Ovary (tissue), 9 donors: Measurements from ENCODE around the gene CENPK. TPM values are rescaled to one million over a fixed set of nuclear protein-coding genes. Genes with fewer than 3 reads are reported as not detected.

Source experiments
- DNase-seq, 5 donors: peaks; one replicate each; pipeline ENCODE4 v3.0.0-alpha.2; 2019 to 2020
- H3K27ac ChIP-seq, 2 donors: fragments of 200-600 bp; one replicate each; pipeline versions ENCODE4 v1.5.1 to v1.8.0; 2019 to 2022
- H3K27me3 ChIP-seq: fragments of 200-600 bp; one replicate; pipeline ENCODE4 v1.8.0; 2022
- H3K36me3 ChIP-seq: fragments of 200-600 bp; sonication (generic); one replicate; pipeline ENCODE4 v1.5.1; 2019
- H3K4me1 ChIP-seq: one replicate; pipeline ENCODE4 v1.8.1; 2013; ENCODE audit warnings: mild to moderate bottlenecking, moderate library complexity; ENCODE audit not compliant: insufficient read depth
- H3K4me3 ChIP-seq: fragments of 200-600 bp; sonication (generic); one replicate; pipeline ENCODE4 v1.5.1; 2017
- H3K9me3 ChIP-seq, 2 donors: fragments of 200-600 bp in 1 of 2; sonication (generic) in 1 of 2; one replicate each; pipeline versions ENCODE4 v1.5.1 to v1.8.1; 2013 to 2019; ENCODE audit warnings: mild to moderate bottlenecking in 1 of 2, moderate library complexity in 1 of 2
- EP300 ChIP-seq: sonication (generic); formaldehyde crosslinking; IDR thresholded peaks from one replicate; pipeline ENCODE4 v1.6.1; 2017; ENCODE audit warnings: antibody characterized with exemption
- POLR2A ChIP-seq: fragments of 450-650 bp; IDR thresholded peaks from one replicate; pipeline ENCODE4 v1.6.1; 2017; ENCODE audit warnings: antibody characterized with exemption, mild to moderate bottlenecking, moderate library complexity
- WGBS, 3 donors: extraction: QIAGEN DNeasy Blood & Tissue Kit in 1 of 3; methylation state at CpG; one replicate each; pipeline versions ENCODE4 v1.1.5 to v1.1.7; 2013 to 2017; 5-methylcytosine and 5-hydroxymethylcytosine counted together
- intact Hi-C, 4 donors: fragments of 100-400 bp; cut with DNase I; formaldehyde crosslinking; loops; one replicate each; pipeline versions ENCODE4 v1.11.0 to v1.15.1; 2022 to 2023
- polyA plus RNA-seq, 2 donors: library from polyadenylated mRNA; stranded (reverse); fragments of 200-250 nt in 1 of 2; fragments of 350-450 nt in 1 of 2; fragmentation: Illumina TruSeq in 1 of 2; extraction: RNeasy Lipid Tissue Mini Kit (QIAGEN cat#74804) in 1 of 2; gene quantifications; one replicate each; pipeline ENCODE4 v1.2.3, GENCODE V29; 2013 to 2014
- total RNA-seq, 7 donors: library from RNA; depleted of rRNA in 2 of 7; stranded (reverse); fragments of >200 nt in 2 of 7; fragmentation: NEBNext Ultra II Directional in 3 of 7; extraction: Animal tissue kit (Norgen Biotek cat#: 25700) in 3 of 7; gene quantifications; one replicate each; pipeline versions ENCODE4 v1.1.0 to v1.2.4, GENCODE V29; 2016 to 2023
- TF ChIP-seq, protein P1 (sequence below), 3 donors: fragments of 450-650 bp in 2 of 3; fragments of 200-600 bp in 1 of 3; IDR thresholded peaks; one replicate each; pipeline versions ENCODE4 v1.5.1 to v1.8.0; 2016 to 2022; ENCODE audit warnings: antibody characterized with exemption in 3 of 3, mild to moderate bottlenecking in 1 of 3
- donor health status: DM: no; HTN: no; CAD: no; lungs with moderate emphysema.
- donor health status: DM: no; HTN: no; CAD: no.
- donor health status: Bipolar disorder and iron deficiency.
- donor health status: DM: yes; HTN: yes; CAD: no.
- donor health status: DM: no; HTN: no; CAD: no.
- donor health status: DM: yes; HTN: yes; CAD: no.

The CENPK gene
- total and polyA plus RNA-seq, 9 donors, result 0.83 to 3.0 (median 1.7) TPM

DNA sequence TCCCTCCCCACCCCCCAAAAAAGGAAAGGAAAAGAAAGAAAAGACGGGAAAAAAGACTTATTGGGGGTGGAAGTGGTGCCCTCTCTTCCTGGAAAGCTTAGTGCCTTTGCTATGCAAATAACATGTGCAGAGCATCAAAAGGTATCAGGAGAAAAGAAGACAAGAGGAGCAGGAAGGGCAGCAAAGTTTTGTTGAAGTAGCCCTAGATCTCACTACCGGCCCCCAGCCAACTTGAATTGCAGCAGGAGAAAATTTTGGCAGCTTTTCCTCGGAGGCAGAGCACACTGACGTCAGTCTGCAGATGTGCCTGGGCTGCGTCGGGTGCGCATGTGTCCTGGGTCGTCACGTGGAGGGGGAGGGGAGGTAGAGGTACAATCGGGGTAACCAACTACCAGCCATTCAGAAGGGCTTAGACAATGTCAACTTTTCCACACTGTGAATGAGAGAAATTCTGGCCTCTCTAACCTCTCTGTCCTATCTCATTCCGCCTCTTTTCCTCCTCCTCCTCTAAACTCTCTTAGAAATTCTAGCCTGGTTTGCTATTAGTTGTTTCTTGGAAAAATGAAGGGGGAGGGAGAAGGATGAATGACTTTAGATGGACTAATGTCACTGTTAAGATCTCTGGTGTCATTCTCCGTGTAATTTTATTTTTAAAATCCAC is 81.2 kb downstream of the CENPK start, which contains the start of gene ADAMTS6:
Gene ADAMTS6 (minus strand): TSS at position 286 of the 661 bp plus-strand sequence. CDS start 8,247 bp downstream, outside the sequence.
- no peaks in the 10 kb centered on the region for H3K27me3 ChIP-seq
- peak; percentile 90 to 94 (median 93) for DNase-seq
- intact Hi-C loops, result loop anchor here (5.0 to 10.0 kb wide), 7 partner anchors 379 to 847 kb away; no protein-coding TSS in a partner anchor

DNA sequence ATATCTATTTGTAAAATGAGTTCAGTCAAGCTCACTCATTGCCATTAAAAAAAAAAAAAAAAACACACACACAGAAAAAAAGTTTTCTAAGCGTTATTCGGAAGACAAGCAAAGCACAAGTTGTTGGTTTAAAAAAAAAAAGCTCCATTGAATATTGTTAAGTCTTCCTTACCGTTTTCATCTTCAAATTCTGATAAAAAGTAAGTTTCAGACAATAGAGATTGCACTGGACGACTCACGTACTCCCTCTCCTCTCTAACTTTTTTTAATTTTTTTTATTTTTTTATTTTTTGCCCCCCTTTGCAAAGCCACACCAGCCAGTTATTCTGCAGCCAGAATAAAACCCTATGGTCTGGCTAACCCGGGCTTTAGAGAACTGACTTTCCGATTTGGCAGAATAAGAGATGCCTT is 81.8 kb downstream of the CENPK start:
- DNase-seq, result no peak
- TF ChIP-seq POLR2A (no peak), EP300 (no peak)
- TF ChIP-seq, protein P1, sequence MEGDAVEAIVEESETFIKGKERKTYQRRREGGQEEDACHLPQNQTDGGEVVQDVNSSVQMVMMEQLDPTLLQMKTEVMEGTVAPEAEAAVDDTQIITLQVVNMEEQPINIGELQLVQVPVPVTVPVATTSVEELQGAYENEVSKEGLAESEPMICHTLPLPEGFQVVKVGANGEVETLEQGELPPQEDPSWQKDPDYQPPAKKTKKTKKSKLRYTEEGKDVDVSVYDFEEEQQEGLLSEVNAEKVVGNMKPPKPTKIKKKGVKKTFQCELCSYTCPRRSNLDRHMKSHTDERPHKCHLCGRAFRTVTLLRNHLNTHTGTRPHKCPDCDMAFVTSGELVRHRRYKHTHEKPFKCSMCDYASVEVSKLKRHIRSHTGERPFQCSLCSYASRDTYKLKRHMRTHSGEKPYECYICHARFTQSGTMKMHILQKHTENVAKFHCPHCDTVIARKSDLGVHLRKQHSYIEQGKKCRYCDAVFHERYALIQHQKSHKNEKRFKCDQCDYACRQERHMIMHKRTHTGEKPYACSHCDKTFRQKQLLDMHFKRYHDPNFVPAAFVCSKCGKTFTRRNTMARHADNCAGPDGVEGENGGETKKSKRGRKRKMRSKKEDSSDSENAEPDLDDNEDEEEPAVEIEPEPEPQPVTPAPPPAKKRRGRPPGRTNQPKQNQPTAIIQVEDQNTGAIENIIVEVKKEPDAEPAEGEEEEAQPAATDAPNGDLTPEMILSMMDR (IDR thresholded peaks at IDR 0.05), result no peak
- H3K4me1 ChIP-seq, result no peaks in the 10 kb centered on the region
- intact Hi-C loops, result loop anchor here (5.0 to 10.0 kb wide), 7 partner anchors 379 to 846 kb away; no protein-coding TSS in a partner anchor
- H3K27me3 ChIP-seq, result no peaks in the 10 kb centered on the region
- H3K4me3 ChIP-seq, result peak overlapping the region; percentile 58
- WGBS, 3 donors, result 0% methylated on average over 7 of the region's 7 CpGs
- no peaks in the 10 kb centered on the region for H3K36me3 ChIP-seq
- no peaks in the 10 kb centered on the region for H3K9me3 ChIP-seq
- peak overlapping the region in 1 of 2 donors; percentile 83 for H3K27ac ChIP-seq

More for the DNA sequence above, 81.2 kb downstream of the CENPK start, which contains the start of gene ADAMTS6:
- Histone ChIP-seq H3K4me3 (peak within 1 kb of the TSS; percentile 58), H3K4me1 (no peaks in the 10 kb centered on the region), H3K27ac (peak within 1 kb of the TSS; percentile 67 to 83), H3K36me3 (no peaks in the 10 kb centered on the region), H3K9me3 (no peaks in the 10 kb centered on the region)
- 0 to 1% (median 0%) methylated on average over 12 of the region's 12 CpGs for WGBS, 3 donors
- TF ChIP-seq POLR2A, result peak; percentile 30
- TF ChIP-seq, protein P1 (IDR thresholded peaks at IDR 0.05), result no peak

DNA sequence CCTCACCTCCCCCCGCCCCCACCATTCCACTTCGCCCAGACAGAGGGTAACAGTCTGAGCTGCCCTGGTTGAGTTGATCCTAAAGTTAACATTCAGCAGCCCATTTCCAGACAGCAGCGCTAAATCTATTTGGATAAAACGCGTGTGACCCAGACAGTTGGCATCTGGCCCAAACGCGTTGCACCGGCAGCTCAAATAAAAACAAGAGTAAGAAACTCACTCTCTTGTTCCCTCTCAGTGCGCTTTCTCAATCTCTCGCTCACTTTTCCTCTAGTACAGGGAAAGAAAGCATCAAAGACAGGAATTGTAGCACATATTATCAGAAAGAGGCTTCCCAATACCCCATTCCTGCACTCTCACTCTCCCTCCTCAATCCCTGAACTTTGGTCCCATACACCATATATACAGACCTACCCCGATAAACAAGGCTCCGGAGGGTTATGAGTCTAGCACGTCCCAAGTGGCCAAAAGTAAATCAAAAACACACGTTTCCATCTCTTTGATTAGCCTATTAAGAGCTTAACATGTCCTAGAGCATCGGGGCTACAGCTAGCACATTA is 82.6 kb downstream of the CENPK start:
- DNase-seq, result peak; percentile 70 to 84 (median 79)
- intact Hi-C loops, result loop anchor here (5.0 to 10.0 kb wide), 7 partner anchors 378 to 846 kb away; no protein-coding TSS in a partner anchor
- 0 to 1% (median 1%) methylated on average over 15 of the region's 15 CpGs for WGBS, 3 donors

DNA sequence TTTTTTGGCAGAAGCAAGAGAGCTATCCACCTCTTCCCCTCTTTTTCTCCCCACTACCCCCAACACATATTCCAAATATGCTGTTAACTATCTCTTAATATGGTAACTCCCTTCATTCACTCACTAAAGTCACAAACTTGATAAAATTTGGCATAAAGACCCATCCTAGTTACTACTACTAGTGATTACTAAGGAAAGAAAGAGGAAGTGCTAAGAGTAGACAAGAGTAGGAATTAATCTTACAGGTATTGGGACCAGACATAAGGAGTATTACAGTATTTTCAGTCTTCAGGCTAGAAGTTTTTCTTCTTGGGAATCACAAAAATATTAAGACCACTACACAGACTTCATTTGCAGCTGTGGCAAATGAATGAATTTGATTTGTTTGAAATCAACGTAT is 83.4 kb downstream of the CENPK start:
- H3K4me3 ChIP-seq, result no peak overlapping the region
- H3K27ac ChIP-seq, result no peak overlapping the region
- no peak for DNase-seq
- H3K9me3 ChIP-seq, result no peaks in the 10 kb centered on the region
- H3K27me3 ChIP-seq, result no peaks in the 10 kb centered on the region
- WGBS, 3 donors, result 5 to 12% (median 9%) methylated on average over 1 of the region's 1 CpG
- no peaks in the 10 kb centered on the region for H3K36me3 ChIP-seq
- H3K4me1 ChIP-seq, result no peaks in the 10 kb centered on the region
- TF ChIP-seq, protein P1 (IDR thresholded peaks at IDR 0.05), result no peak
- TF ChIP-seq POLR2A, result no peak
- no peak for TF ChIP-seq EP300
- intact Hi-C loops, result no loop called here

More for the DNA sequence above, 82.6 kb downstream of the CENPK start:
- H3K4me1 ChIP-seq, result no peaks in the 10 kb centered on the region
- no peaks in the 10 kb centered on the region for H3K27me3 ChIP-seq
- TF ChIP-seq EP300 (no peak), POLR2A (no peak)
- TF ChIP-seq, protein P1 (IDR thresholded peaks at IDR 0.05), result no peak
- H3K9me3 ChIP-seq, result no peaks in the 10 kb centered on the region
- H3K36me3 ChIP-seq, result no peaks in the 10 kb centered on the region
- peak overlapping the region; percentile 43 for H3K4me3 ChIP-seq
- peak overlapping the region; percentile 32 to 53 for H3K27ac ChIP-seq
